GM11168 (cell line): ENCODE results near the gene RAB37.

Source experiments
- in situ Hi-C: fragments of 300-500 bp; cut with MboI; formaldehyde crosslinking; loops from one replicate; pipeline ENCODE4 v1.12.0; 2022; ENCODE audit warnings: low sequenced_read_pairs; ENCODE audit not compliant: unreplicated experiment

The RAB37 gene

GRCh38 chr17:74775409-74776043 is 38.5 kb downstream of the RAB37 start:
- in situ Hi-C loops: no loop called here

DNA sequence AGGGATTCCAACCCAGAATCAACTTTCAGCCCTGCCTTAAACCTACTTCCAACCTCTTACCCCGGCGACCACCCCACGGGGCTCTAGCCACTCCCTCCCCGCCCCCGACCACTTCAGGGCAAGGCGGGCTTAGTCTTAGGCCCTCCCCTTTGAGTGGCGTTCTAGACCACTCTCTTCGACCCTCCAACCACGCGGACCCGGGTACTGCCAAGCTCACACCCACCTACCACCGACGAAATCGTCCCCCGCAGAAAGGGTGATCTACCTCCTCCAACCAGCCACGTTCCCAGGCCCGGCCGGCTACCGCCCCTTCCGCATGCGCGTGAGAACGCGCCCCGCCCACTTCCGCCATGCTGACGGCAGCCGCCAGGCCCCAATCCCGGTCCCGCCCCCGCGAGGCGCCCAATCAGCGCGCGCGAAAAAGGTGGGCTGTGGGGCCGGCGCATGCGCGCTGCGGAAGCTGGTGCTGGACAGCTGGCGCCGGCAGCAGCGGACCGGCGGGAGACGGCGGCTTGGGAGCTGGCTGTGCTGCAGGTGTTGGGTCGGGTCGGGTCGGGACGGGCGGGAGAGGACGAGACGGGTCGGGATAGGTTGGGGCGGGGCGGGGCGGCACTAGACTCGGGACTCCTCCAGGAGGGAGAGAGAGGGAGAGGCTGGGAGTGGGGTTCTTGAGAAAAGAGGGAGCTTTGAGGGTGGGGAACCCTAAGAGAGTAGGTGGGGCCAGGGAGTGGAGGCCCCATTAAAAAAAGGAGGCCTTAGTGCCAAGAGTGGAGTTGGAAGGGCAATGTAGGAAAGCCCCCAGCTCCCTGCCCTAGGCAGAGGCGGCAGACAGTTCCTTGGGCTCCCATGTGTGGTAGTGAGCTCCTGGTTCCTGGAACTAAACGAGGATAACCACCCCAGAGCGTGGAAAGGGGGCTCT is 39.2 kb downstream of the RAB37 start, which contains the start of gene NAT9:
NAT9 (minus strand) TSS at position 302 of the 919 bp plus-strand sequence. CDS start 647 bp downstream, outside the sequence.
- in situ Hi-C loops: no loop called here

GRCh38 chr17:74776990-74777389 is 39.9 kb downstream of the RAB37 start:
- in situ Hi-C loops: no loop called here

DNA sequence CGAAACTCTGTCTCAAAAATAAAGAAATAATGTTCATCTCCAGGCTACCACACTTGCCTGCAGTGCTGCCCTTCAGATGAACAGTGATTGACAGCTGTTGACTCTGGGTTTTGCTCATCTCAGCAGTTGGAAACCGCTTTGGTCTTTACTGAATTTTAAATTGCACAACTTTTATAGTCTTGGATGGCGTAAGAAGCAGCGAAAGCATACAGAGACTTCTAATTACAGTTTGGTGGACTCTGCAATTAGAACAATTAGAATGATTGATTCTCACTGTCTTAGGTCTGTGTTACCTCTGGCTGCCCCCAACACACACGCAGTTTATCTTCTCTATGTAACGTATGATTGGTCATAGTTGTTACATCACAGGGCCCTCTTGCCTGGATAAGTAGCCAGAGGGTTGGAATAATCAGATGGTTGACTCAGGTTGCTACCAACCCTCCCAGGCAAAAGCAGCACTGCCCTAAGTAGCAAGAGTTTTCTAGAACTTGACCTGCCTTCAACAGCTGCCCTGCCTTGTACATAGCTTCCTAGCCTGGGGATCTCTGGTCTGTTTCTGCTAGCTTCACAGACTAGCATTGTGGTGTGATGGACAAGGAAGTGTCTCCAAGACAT is 41.0 kb downstream of the RAB37 start:
- in situ Hi-C loops: no loop called here

DNA sequence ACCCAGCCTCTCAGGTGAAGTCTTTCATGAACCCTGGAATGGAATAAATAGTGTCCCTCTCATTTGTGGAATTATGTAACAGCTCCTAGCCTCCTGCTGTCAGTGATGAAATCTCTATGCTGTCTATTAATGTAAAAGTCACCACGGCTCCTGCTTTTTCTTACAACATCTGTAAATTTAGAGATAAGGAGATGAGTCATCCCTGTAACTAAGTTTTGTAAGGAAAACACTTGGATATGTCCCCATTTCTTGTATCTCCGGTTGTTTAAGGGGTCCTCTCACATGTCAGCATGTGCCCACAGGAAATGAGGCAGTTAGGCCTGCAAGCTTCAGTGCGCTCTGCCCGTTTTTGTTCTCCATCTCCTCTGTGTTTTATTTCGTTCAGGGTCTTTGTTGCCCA is 41.9 kb downstream of the RAB37 start:
- in situ Hi-C loops: no loop called here

DNA sequence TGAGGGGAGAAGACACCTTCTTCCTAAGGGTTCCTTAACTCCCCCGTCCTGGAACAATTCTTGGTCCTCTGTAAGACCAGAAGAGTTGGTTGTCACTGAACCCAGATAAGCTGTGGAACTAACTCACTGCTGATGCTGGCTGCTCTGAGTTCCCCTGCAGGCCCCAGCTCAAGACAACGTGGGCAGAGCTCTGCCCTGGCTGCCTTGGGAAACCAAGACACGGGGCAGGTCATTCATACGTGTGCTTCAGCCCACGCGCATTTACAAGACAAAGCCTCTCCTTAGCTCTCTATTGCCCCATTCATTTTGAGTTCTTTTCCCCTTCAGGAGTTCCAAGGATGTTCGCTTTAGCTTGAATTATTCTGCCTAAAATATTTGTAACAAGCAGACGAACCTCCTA is 42.4 kb downstream of the RAB37 start:
- in situ Hi-C loops: no loop called here

- in situ Hi-C loops: no loop called here
Measured at GRCh38 chr17:74779948-74780400, 42.9 kb downstream of the RAB37 start.

DNA sequence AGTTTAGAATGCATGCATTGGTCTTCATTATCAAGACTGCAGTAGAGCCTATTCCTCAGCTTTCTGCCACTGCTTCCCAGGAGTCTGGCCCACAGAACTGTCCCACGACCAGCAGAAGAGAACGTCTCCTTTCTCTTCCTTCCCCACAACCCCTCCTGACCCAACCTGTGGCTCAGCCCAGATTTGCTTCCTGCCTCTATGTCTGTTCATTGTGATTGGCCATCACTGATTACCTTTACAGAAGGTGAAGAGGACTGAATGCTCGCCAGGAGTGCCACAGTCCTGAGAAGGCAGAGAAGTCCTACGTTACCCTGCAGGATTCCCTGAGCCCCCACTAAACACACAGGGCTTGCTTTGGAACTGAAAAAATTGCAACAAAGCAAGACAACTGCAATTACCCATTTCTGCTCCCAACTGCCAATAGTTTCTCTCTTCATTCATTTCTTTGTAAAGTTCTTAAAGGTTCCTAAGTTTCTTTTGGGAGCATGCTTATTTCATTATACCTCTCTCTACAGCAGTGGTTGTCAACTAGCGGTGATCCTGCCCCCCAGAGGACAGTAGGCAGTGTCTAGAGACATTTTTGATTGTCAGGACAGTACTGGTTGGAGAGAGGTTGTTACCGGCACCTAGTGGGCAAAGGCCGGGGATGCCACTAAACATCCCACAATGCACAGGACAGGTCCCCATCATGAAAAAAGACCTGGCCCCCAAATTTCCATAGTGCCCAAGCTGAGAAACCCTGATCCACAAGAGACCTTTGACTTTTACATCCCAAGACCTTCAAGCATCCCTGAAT is 43.6 kb downstream of the RAB37 start:
- in situ Hi-C loops: no loop called here

GRCh38 chr17:74782571-74782970 is 45.5 kb downstream of the RAB37 start:
- in situ Hi-C loops: no loop called here

- in situ Hi-C loops: no loop called here
Measured at GRCh38 chr17:74784125-74784810, 47.2 kb downstream of the RAB37 start.

GRCh38 chr17:74785096-74785980 is 48.3 kb downstream of the RAB37 start:
- in situ Hi-C loops: no loop called here

GRCh38 chr17:74785981-74786360 is 48.9 kb downstream of the RAB37 start:
- in situ Hi-C loops: no loop called here

DNA sequence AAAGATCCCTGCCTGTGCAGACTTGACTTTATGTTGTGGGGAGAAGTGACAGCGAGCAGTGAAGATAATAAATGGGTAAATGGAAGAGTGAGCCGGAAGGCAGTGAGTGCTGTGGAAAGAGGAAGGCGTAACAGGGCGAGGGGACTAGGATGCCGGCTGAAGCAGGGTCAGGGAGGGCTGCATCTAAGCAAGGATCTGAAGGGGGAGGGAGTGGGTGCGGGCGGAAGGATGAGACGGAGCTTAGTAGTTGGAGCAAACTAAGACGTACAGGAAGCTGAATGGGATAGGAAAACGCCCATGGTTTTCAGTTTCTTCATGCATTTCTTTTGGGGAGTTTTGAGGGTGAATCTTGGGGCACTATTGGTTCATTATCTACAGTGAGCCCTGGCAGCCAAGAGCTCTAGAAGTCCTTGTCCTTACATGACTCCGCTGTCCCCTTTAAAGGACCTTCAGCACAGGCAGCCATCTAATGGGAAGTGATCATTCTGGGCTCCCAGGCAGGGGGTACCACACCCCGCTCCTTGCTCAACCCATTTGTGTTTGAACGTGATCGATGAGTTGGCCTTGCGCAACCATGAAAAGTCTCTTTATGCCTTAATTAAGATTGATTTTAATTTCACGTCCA is 49.5 kb downstream of the RAB37 start:
- in situ Hi-C loops: no loop called here

GRCh38 chr17:74790161-74791058 is 53.4 kb downstream of the RAB37 start:
- in situ Hi-C loops: no loop called here

GRCh38 chr17:74792586-74793105 is 55.6 kb downstream of the RAB37 start:
- in situ Hi-C loops: no loop called here

- in situ Hi-C loops: no loop called here
Measured at GRCh38 chr17:74795327-74796020, 58.4 kb downstream of the RAB37 start.
